Liver (tissue), 9 donors: Measurements from ENCODE around the gene SMARCB1. TPM values are rescaled to one million over a fixed set of nuclear protein-coding genes. Genes with fewer than 3 reads are reported as not detected.
A peak's percentile ranks its signal among the peaks of the same experiment; 100 is the strongest.

ENCODE experiments used
- DNase-seq: peaks from one replicate; pipeline ENCODE4 v3.0.0-alpha.2; 2017; ENCODE audit warnings: low spot score
- H3K27ac ChIP-seq, 2 donors: one replicate each; pipeline ENCODE4 v1.7.0; 2013; ENCODE audit warnings: inconsistent platforms in 2 of 2, low read length in 2 of 2, control low read depth in 1 of 2, low read depth in 1 of 2, mild to moderate bottlenecking in 1 of 2
- H3K27me3 ChIP-seq, 4 donors: one replicate each; pipeline versions ENCODE4 v1.6.1 to v1.7.0; 2013; ENCODE audit warnings: low read length in 3 of 4, inconsistent platforms in 1 of 4, mild to moderate bottlenecking in 1 of 4, moderate library complexity in 1 of 4; ENCODE audit not compliant: control insufficient read depth in 4 of 4, insufficient read depth in 4 of 4
- H3K36me3 ChIP-seq, 4 donors: one replicate each; pipeline versions ENCODE4 v1.6.1 to v1.7.0; 2013; ENCODE audit warnings: low read length in 3 of 4, mild to moderate bottlenecking in 3 of 4, low read depth in 1 of 4, moderate library complexity in 1 of 4; ENCODE audit not compliant: control insufficient read depth in 4 of 4, insufficient read depth in 3 of 4
- H3K4me1 ChIP-seq, 4 donors: one replicate each; pipeline versions ENCODE4 v1.6.1 to v1.7.0; 2013; ENCODE audit warnings: low read length in 3 of 4, mild to moderate bottlenecking in 3 of 4, moderate library complexity in 1 of 4; ENCODE audit not compliant: control insufficient read depth in 4 of 4, insufficient read depth in 4 of 4
- H3K4me3 ChIP-seq, 3 donors: one replicate each; pipeline versions ENCODE4 v1.6.1 to v1.7.0; 2013; ENCODE audit warnings: low read length in 3 of 3, control low read depth in 1 of 3, low read depth in 1 of 3, mild to moderate bottlenecking in 1 of 3
- H3K9ac ChIP-seq, 2 donors: one replicate each; pipeline ENCODE4 v1.7.0; 2013; ENCODE audit warnings: low read length in 2 of 2, mild to moderate bottlenecking in 2 of 2, moderate library complexity in 2 of 2, control low read depth in 1 of 2, low read depth in 1 of 2
- H3K9me3 ChIP-seq, 4 donors: one replicate each; pipeline versions ENCODE4 v1.6.1 to v1.7.0; 2013; ENCODE audit warnings: low read length in 3 of 4; ENCODE audit not compliant: control insufficient read depth in 4 of 4
- CTCF ChIP-seq: fragments of 150-350 bp; IDR thresholded peaks from 2 replicates; pipeline ENCODE4 v1.5.1; 2017; ENCODE audit warnings: improper control_type of control experiment, low read depth, low read length; ENCODE audit not compliant: missing input control
- EGR1 ChIP-seq, 2 donors: IDR thresholded peaks; 2 replicates each; pipeline ENCODE4 v1.6.1; 2016 to 2018; ENCODE audit warnings: antibody characterized with exemption in 2 of 2, low read depth in 2 of 2
- FOXA1 ChIP-seq: IDR thresholded peaks from 2 replicates; pipeline ENCODE4 v1.6.1; 2016; ENCODE audit warnings: antibody characterized with exemption
- FOXA2 ChIP-seq: IDR thresholded peaks from 2 replicates; pipeline ENCODE4 v1.6.1; 2016; ENCODE audit warnings: antibody characterized with exemption
- GABPA ChIP-seq, 2 donors: IDR thresholded peaks in 1 of 2; conservative IDR thresholded peaks in 1 of 2; 2 replicates each; pipeline ENCODE4 v1.6.1; 2016; ENCODE audit warnings: antibody characterized with exemption in 2 of 2, mild to moderate bottlenecking in 1 of 2, moderate library complexity in 1 of 2
- HNF4A ChIP-seq, 2 donors: conservative IDR thresholded peaks; 2 replicates each; pipeline ENCODE4 v1.6.1; 2016; ENCODE audit warnings: antibody characterized with exemption in 2 of 2, mild to moderate bottlenecking in 2 of 2
- HNF4G ChIP-seq: IDR thresholded peaks from 2 replicates; pipeline ENCODE4 v1.6.1; 2016; ENCODE audit warnings: antibody characterized with exemption
- JUND ChIP-seq, 2 donors: IDR thresholded peaks; 2 replicates each; pipeline ENCODE4 v1.6.1; 2016; ENCODE audit warnings: antibody characterized with exemption in 2 of 2
- NR2F2 ChIP-seq: IDR thresholded peaks from 2 replicates; pipeline ENCODE4 v1.6.1; 2016; ENCODE audit warnings: antibody characterized with exemption
- RAD21 ChIP-seq, 2 donors: IDR thresholded peaks; 2 replicates each; pipeline ENCODE4 v1.6.1; 2016; ENCODE audit warnings: antibody characterized with exemption in 2 of 2, mild to moderate bottlenecking in 2 of 2
- REST ChIP-seq: IDR thresholded peaks from 2 replicates; pipeline ENCODE4 v1.6.1; 2016; ENCODE audit warnings: antibody characterized with exemption, mild to moderate bottlenecking
- RXRA ChIP-seq, 2 donors: IDR thresholded peaks; 2 replicates each; pipeline ENCODE4 v1.6.1; 2017 to 2018; ENCODE audit warnings: antibody characterized with exemption in 2 of 2, mild to moderate bottlenecking in 1 of 2
- SP1 ChIP-seq: IDR thresholded peaks from 2 replicates; pipeline ENCODE4 v1.6.1; 2018; ENCODE audit warnings: antibody characterized with exemption, mild to moderate bottlenecking
- TAF1 ChIP-seq: conservative IDR thresholded peaks from 2 replicates; pipeline ENCODE4 v1.6.1; 2016; ENCODE audit warnings: antibody characterized with exemption, mild to moderate bottlenecking
- WGBS: extraction: QIAGEN DNeasy Blood & Tissue Kit; methylation state at CpG from one replicate; pipeline ENCODE4 v1.1.7; 2013; 5-methylcytosine and 5-hydroxymethylcytosine counted together
- polyA plus RNA-seq, 2 donors: library from polyadenylated mRNA; stranded (reverse) in 1 of 2; unstranded in 1 of 2; fragments of 200-250 nt in 1 of 2; fragments of >200 nt in 1 of 2; fragmentation: Nextera tagmentation in 1 of 2; extraction: Ambion mirVana in 1 of 2; gene quantifications; one replicate each; pipeline versions ENCODE4 v1.2.1 to v1.2.3, GENCODE V29; 2013 to 2015
- total RNA-seq, 2 donors: library from RNA; depleted of rRNA; stranded (reverse); fragments of >200 nt; gene quantifications; one replicate each; pipeline ENCODE4 v1.2.3, GENCODE V29; 2014
- TF ChIP-seq, protein P1 (sequence below): IDR thresholded peaks from 2 replicates; pipeline ENCODE4 v1.6.1; 2016; ENCODE audit warnings: antibody characterized with exemption
- TF ChIP-seq, protein P2 (sequence below): IDR thresholded peaks from 2 replicates; pipeline ENCODE4 v1.6.1; 2016; ENCODE audit warnings: antibody characterized with exemption
- donor health status: healthy.
- donor health status: healthy.
- donor health status: healthy.
- donor health status: healthy.
- donor health status: healthy.

Gene SMARCB1
- total and polyA plus RNA-seq, 4 donors = 15.1 to 22.5 (median 19.1) TPM

- peaks cover 12 to 41% (median 31%) of the 10 kb centered on the region in 4 donors for H3K4me1 ChIP-seq
- H3K27ac ChIP-seq = peak overlapping the region in 1 of 2 donors; percentile 100
Observed at GRCh38 chr22:23787910-23788309, 1.1 kb downstream of the SMARCB1 start.

More at GRCh38 chr22:23787910-23788309, 1.1 kb downstream of the SMARCB1 start:
- Histone ChIP-seq H3K4me3 (peak overlapping the region in 2 of 3 donors; percentile 76 to 83), H3K9ac (peak overlapping the region; percentile 45 to 77), H3K9me3 (no peaks in the 10 kb centered on the region), H3K36me3 (peaks cover 0 to 8% (median under 1%) of the 10 kb centered on the region in 4 donors), H3K27me3 (no peaks in the 10 kb centered on the region)
- 84% methylated on average over 3 of the region's 3 CpGs for WGBS
- TF ChIP-seq NR2F2 (no peak), GABPA (IDR thresholded peaks at IDR 0.05 in 1 of 2, conservative IDR thresholded peaks at IDR 0.05 in 1 of 2) (no peak), FOXA2 (no peak), EGR1 (IDR thresholded peaks at IDR 0.05; ENCODE audit: low read depth in 2 of 2) (no peak), HNF4G (no peak), RAD21 (IDR thresholded peaks at IDR 0.05) (no peak), TAF1 (no peak), SP1 (no peak), RXRA (IDR thresholded peaks at IDR 0.05) (no peak), FOXA1 (no peak), JUND (IDR thresholded peaks at IDR 0.05) (no peak), REST (no peak), HNF4A (conservative IDR thresholded peaks at IDR 0.05) (no peak), CTCF (no peak)
- TF ChIP-seq, protein P1, sequence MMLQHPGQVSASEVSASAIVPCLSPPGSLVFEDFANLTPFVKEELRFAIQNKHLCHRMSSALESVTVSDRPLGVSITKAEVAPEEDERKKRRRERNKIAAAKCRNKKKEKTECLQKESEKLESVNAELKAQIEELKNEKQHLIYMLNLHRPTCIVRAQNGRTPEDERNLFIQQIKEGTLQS = no peak
- TF ChIP-seq, protein P2, sequence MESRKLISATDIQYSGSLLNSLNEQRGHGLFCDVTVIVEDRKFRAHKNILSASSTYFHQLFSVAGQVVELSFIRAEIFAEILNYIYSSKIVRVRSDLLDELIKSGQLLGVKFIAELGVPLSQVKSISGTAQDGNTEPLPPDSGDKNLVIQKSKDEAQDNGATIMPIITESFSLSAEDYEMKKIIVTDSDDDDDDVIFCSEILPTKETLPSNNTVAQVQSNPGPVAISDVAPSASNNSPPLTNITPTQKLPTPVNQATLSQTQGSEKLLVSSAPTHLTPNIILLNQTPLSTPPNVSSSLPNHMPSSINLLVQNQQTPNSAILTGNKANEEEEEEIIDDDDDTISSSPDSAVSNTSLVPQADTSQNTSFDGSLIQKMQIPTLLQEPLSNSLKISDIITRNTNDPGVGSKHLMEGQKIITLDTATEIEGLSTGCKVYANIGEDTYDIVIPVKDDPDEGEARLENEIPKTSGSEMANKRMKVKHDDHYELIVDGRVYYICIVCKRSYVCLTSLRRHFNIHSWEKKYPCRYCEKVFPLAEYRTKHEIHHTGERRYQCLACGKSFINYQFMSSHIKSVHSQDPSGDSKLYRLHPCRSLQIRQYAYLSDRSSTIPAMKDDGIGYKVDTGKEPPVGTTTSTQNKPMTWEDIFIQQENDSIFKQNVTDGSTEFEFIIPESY = no peak
- DNase-seq = no peak
